Articular chondrocyte of knee joint (primary cell): ENCODE data around the gene RBBP5. TPM values are rescaled to one million over a fixed set of nuclear protein-coding genes. Genes with fewer than 3 reads are reported as not detected.

ENCODE experiments used
- total RNA-seq: library from RNA; depleted of rRNA; stranded (reverse); fragments of >200 nt; gene quantifications from 2 replicates; pipeline ENCODE4 v1.2.3, GENCODE V29; 2012

RBBP5 gene, protein sequence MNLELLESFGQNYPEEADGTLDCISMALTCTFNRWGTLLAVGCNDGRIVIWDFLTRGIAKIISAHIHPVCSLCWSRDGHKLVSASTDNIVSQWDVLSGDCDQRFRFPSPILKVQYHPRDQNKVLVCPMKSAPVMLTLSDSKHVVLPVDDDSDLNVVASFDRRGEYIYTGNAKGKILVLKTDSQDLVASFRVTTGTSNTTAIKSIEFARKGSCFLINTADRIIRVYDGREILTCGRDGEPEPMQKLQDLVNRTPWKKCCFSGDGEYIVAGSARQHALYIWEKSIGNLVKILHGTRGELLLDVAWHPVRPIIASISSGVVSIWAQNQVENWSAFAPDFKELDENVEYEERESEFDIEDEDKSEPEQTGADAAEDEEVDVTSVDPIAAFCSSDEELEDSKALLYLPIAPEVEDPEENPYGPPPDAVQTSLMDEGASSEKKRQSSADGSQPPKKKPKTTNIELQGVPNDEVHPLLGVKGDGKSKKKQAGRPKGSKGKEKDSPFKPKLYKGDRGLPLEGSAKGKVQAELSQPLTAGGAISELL
- 19.2 and 21.5 TPM in 2 replicates for total RNA-seq

GRCh38 chr1:205121660-205122488, at the start of gene RBBP5:
RBBP5 (minus strand) TSS chr1:205121978; CDS start chr1:205121873, 105 bp downstream.

GRCh38 chr1:205084360-205084759, 37.4 kb downstream of the RBBP5 start, which contains the start of gene TMEM81:
TMEM81 (minus strand) TSS chr1:205084460; CDS start chr1:205084320, 140 bp downstream.

GRCh38 chr1:205042911-205043806, 78.6 kb downstream of the RBBP5 start, which contains the start of gene CNTN2:
CNTN2 (plus strand) TSS chr1:205043212; CDS start chr1:205053186, 9,974 bp downstream.

Other genes starting within 250 kb of the RBBP5 start
- gene CNTN2, start 78.8 kb downstream of the RBBP5 start, total RNA-seq: 0.39 and 0.86 TPM in 2 replicates
- gene TMEM81, start 37.5 kb downstream of the RBBP5 start, total RNA-seq: 1.3 TPM in 2 replicates
- gene DSTYK, start 89.7 kb upstream of the RBBP5 start, total RNA-seq: 23.0 and 23.8 TPM in 2 replicates
- 0.78 and 0.97 TPM in 2 replicates for gene TMCC2, start 106.0 kb upstream of the RBBP5 start, total RNA-seq
- 1.9 and 2.0 TPM in 2 replicates for gene NUAK2, start 199.8 kb upstream of the RBBP5 start, total RNA-seq
- not detected in 2 replicates for gene KLHDC8A, start 234.9 kb upstream of the RBBP5 start, total RNA-seq